Astrocyte (in vitro differentiated cells and primary cell): ENCODE data around the gene MYO1A. TPM values are rescaled to one million over a fixed set of nuclear protein-coding genes. Genes with fewer than 3 reads are reported as not detected.

Experiments
- DNase-seq: peaks from one replicate; pipeline ENCODE4 v3.0.0-alpha.2; 2010; ENCODE audit warnings: low read depth
- FAIRE-seq: peaks from 2 replicates; lab custom pipeline; 2011; peaks lifted over from hg19 to GRCh38; lab: Jason Lieb, UNC
- H2AFZ ChIP-seq: 2 replicates; pipeline ENCODE4 v1.6.0; 2012; ENCODE audit warnings: low read depth, low read length, inconsistent platforms
- H3K27ac ChIP-seq: 2 replicates; pipeline ENCODE4 v1.5.1; 2011; ENCODE audit warnings: low read depth, low read length, inconsistent platforms
- H3K27me3 ChIP-seq: 2 replicates; pipeline ENCODE4 v1.6.0; 2011; ENCODE audit warnings: low read length, inconsistent platforms; ENCODE audit not compliant: insufficient read depth
- H3K36me3 ChIP-seq: 2 replicates; pipeline ENCODE4 v1.5.1; 2011; ENCODE audit warnings: low read length, inconsistent platforms; ENCODE audit not compliant: insufficient read depth
- H3K4me1 ChIP-seq: 2 replicates; pipeline ENCODE4 v1.5.1; 2011; ENCODE audit warnings: low read length, inconsistent platforms; ENCODE audit not compliant: insufficient read depth
- H3K4me2 ChIP-seq: 2 replicates; pipeline ENCODE4 v1.6.0; 2012; ENCODE audit warnings: low read length, inconsistent platforms
- H3K4me3 ChIP-seq: 2 replicates; pipeline ENCODE4 v1.5.1; 2011; ENCODE audit warnings: low read depth, mild to moderate bottlenecking, low read length, inconsistent platforms; ENCODE audit not compliant: insufficient read depth
- H3K79me2 ChIP-seq: 2 replicates; pipeline ENCODE4 v1.6.0; 2012; ENCODE audit warnings: mild to moderate bottlenecking, low read length, inconsistent platforms; ENCODE audit not compliant: insufficient read depth
- H3K9ac ChIP-seq: 2 replicates; pipeline ENCODE4 v1.6.0; 2012; ENCODE audit warnings: mild to moderate bottlenecking, low read length, inconsistent platforms
- H3K9me3 ChIP-seq: 2 replicates; pipeline ENCODE4 v1.5.1; 2012; ENCODE audit warnings: low read depth, mild to moderate bottlenecking, low read length, inconsistent platforms; ENCODE audit not compliant: insufficient read depth
- H4K20me1 ChIP-seq: 2 replicates; pipeline ENCODE4 v1.6.0; 2012; ENCODE audit warnings: low read length, inconsistent platforms; ENCODE audit not compliant: insufficient read depth
- H3K27ac Mint-ChIP-seq: one replicate; pipeline ENCODE4 v1.8.0; 2021; ENCODE audit warnings: mild to moderate bottlenecking, mixed read lengths; ENCODE audit not compliant: unreplicated experiment
- H3K27me3 Mint-ChIP-seq: one replicate; pipeline ENCODE4 v1.8.0; 2021; ENCODE audit warnings: low read depth, mixed read lengths; ENCODE audit not compliant: unreplicated experiment
- H3K36me3 Mint-ChIP-seq: one replicate; pipeline ENCODE4 v1.8.0; 2021; ENCODE audit warnings: low read depth, mixed read lengths; ENCODE audit not compliant: unreplicated experiment
- H3K4me1 Mint-ChIP-seq: one replicate; pipeline ENCODE4 v1.8.0; 2021; ENCODE audit warnings: low read depth, mixed read lengths; ENCODE audit not compliant: unreplicated experiment
- H3K4me3 Mint-ChIP-seq: one replicate; pipeline ENCODE4 v1.8.0; 2021; ENCODE audit warnings: mild to moderate bottlenecking, moderate library complexity, mixed read lengths; ENCODE audit not compliant: unreplicated experiment
- H3K9me3 Mint-ChIP-seq: one replicate; pipeline ENCODE4 v1.8.0; 2021; ENCODE audit warnings: mild to moderate bottlenecking, mixed read lengths; ENCODE audit not compliant: unreplicated experiment
- CTCF ChIP-seq: IDR thresholded peaks from 2 replicates; pipeline ENCODE4 v1.5.1; 2011; ENCODE audit warnings: low read depth, mild to moderate bottlenecking, inconsistent platforms, low read length, moderate library complexity; ENCODE audit not compliant: insufficient read depth
- EZH2 ChIP-seq: IDR thresholded peaks from 2 replicates; pipeline ENCODE4 v1.6.1; 2012; ENCODE audit warnings: mild to moderate bottlenecking, low read length, inconsistent platforms; ENCODE audit not compliant: insufficient read depth
- total RNA-seq: library from RNA; stranded (reverse); gene quantifications from 2 replicates; pipeline ENCODE4 v1.2.1, GENCODE V29; 2021

MYO1A gene
- total RNA-seq, 1 donor from 2014 or later = 0.34 TPM

- Histone ChIP-seq H3K27ac (peak overlapping the region; percentile 76), H3K36me3 (peaks cover 28% of the 10 kb centered on the region), H3K79me2 (peaks cover 54% of the 10 kb centered on the region), H3K27me3 (no peaks in the 10 kb centered on the region), H4K20me1 (peaks cover 59% of the 10 kb centered on the region), H3K9ac (peak overlapping the region; percentile 77), H3K9me3 (no peaks in the 10 kb centered on the region), H3K4me2 (peak overlapping the region; percentile 85), H2AFZ (no peak overlapping the region), H3K4me1 (peaks cover 48% of the 10 kb centered on the region), H3K4me3 (no peak overlapping the region)
- Mint-ChIP-seq H3K4me1 (peaks cover 45% of the 10 kb centered on the region), H3K9me3 (no peaks in the 10 kb centered on the region), H3K36me3 (peaks cover 20% of the 10 kb centered on the region), H3K27me3 (no peaks in the 10 kb centered on the region), H3K27ac (no peak overlapping the region), H3K4me3 (peak overlapping the region; percentile 79)
- DNase-seq (peak; percentile 77), FAIRE-seq (no peak)
- TF ChIP-seq CTCF (peak; percentile 23), EZH2 (no peak)
These were observed 43.7 kb upstream of the MYO1A start for GRCh38 chr12:57093415-57094207.

- H2AFZ ChIP-seq = no peak overlapping the region
- no peak for FAIRE-seq
These were observed 43.0 kb upstream of the MYO1A start for GRCh38 chr12:57092876-57093414.

More at GRCh38 chr12:57092876-57093414, 43.0 kb upstream of the MYO1A start:
- Histone ChIP-seq H3K27me3 (no peaks in the 10 kb centered on the region), H3K9me3 (no peaks in the 10 kb centered on the region), H3K36me3 (peaks cover 28% of the 10 kb centered on the region), H4K20me1 (peaks cover 59% of the 10 kb centered on the region), H3K4me2 (peak overlapping the region; percentile 99), H3K4me1 (peaks cover 54% of the 10 kb centered on the region), H3K79me2 (peaks cover 54% of the 10 kb centered on the region), H3K4me3 (no peak overlapping the region), H3K27ac (peak overlapping the region; percentile 66), H3K9ac (peak overlapping the region; percentile 33)
- H3K4me3 Mint-ChIP-seq = peak overlapping the region; percentile 80
- no peak for DNase-seq
- H3K27me3 Mint-ChIP-seq = no peaks in the 10 kb centered on the region
- peaks cover 20% of the 10 kb centered on the region for H3K36me3 Mint-ChIP-seq
- TF ChIP-seq CTCF (no peak), EZH2 (no peak)
- peak overlapping the region; percentile 80 for H3K27ac Mint-ChIP-seq
- peaks cover 45% of the 10 kb centered on the region for H3K4me1 Mint-ChIP-seq
- no peaks in the 10 kb centered on the region for H3K9me3 Mint-ChIP-seq
